Lung (tissue), 12 donors: ENCODE results near the gene GATA2. TPM values are rescaled to one million over a fixed set of nuclear protein-coding genes. Genes with fewer than 3 reads are reported as not detected.
A peak's percentile ranks its signal among the peaks of the same experiment; 100 is the strongest.

ENCODE experiments used
- ATAC-seq: fragments of 200-7000 bp; cut with Tn5 transposase; one replicate; pipeline ENCODE4 v1.9.1; 2020; ENCODE audit warnings: moderate number of reproducible peaks; ENCODE audit not compliant: insufficient read depth, low FRiP score
- DNase-seq, 3 donors: peaks; one replicate each; pipeline ENCODE4 v3.0.0-alpha.2; 2013 to 2017
- H3K27ac ChIP-seq, 2 donors: one replicate each; pipeline ENCODE4 v1.5.1; 2013; ENCODE audit warnings: mild to moderate bottlenecking in 2 of 2, moderate library complexity in 2 of 2, control low read depth in 1 of 2, inconsistent platforms in 1 of 2, low read depth in 1 of 2, low read length in 1 of 2
- H3K27me3 ChIP-seq, 3 donors: one replicate each; pipeline ENCODE4 v1.5.1; 2013; ENCODE audit warnings: low read length in 2 of 3; ENCODE audit not compliant: control insufficient read depth in 3 of 3, insufficient read depth in 3 of 3
- H3K36me3 ChIP-seq, 4 donors: one replicate each; pipeline ENCODE4 v1.5.1; 2013; ENCODE audit warnings: low read length in 4 of 4, mild to moderate bottlenecking in 1 of 4, moderate library complexity in 1 of 4; ENCODE audit not compliant: control insufficient read depth in 4 of 4, insufficient read depth in 4 of 4
- H3K4me1 ChIP-seq, 5 donors: one replicate each; pipeline ENCODE4 v1.5.1; 2013; ENCODE audit warnings: low read length in 5 of 5, mild to moderate bottlenecking in 2 of 5, moderate library complexity in 1 of 5; ENCODE audit not compliant: control insufficient read depth in 5 of 5, insufficient read depth in 5 of 5
- H3K4me3 ChIP-seq: one replicate; pipeline ENCODE4 v1.5.1; 2013; ENCODE audit warnings: mild to moderate bottlenecking, control low read depth, moderate library complexity
- H3K9ac ChIP-seq, 2 donors: one replicate each; pipeline ENCODE4 v1.5.1; 2013; ENCODE audit warnings: low read length in 2 of 2, control low read depth in 1 of 2; ENCODE audit not compliant: insufficient read depth in 1 of 2
- H3K9me3 ChIP-seq, 4 donors: one replicate each; pipeline ENCODE4 v1.5.1; 2013; ENCODE audit warnings: low read length in 3 of 4, mild to moderate bottlenecking in 1 of 4, moderate library complexity in 1 of 4; ENCODE audit not compliant: control insufficient read depth in 4 of 4, insufficient read depth in 3 of 4
- CTCF ChIP-seq: IDR thresholded peaks from 2 replicates; pipeline ENCODE4 v1.5.1; 2012; ENCODE audit warnings: mild to moderate bottlenecking; ENCODE audit errors: control extremely low read depth, extremely low read depth
- WGBS, 2 donors: extraction: QIAGEN DNeasy Blood & Tissue Kit; methylation state at CpG; one replicate each; pipeline ENCODE4 v1.1.7; 2013; 5-methylcytosine and 5-hydroxymethylcytosine counted together
- polyA plus RNA-seq, 2 donors: library from polyadenylated mRNA; stranded (reverse); fragments of 200-250 nt; gene quantifications; one replicate each; pipeline ENCODE4 v1.2.1, GENCODE V29; 2013
- total RNA-seq, 2 donors: library from RNA; depleted of rRNA in 1 of 2; stranded (reverse); fragments of >200 nt in 1 of 2; gene quantifications; one replicate each; pipeline ENCODE4 v1.2.1, GENCODE V29; 2014 to 2021
- donor health status: control.
- donor health status: control.
- donor health status: Bipolar disorder and iron deficiency.
- donor health status: healthy.
- donor health status: DM: yes; HTN: yes; CAD: no.

Gene GATA2
- total and polyA plus RNA-seq, 4 donors: 9.6 to 37.0 (median 28.7) TPM

GRCh38 chr3:128537091-128537703 lies 44.2 kb upstream of the GATA2 start:
- DNase-seq (no peak), ATAC-seq (no peak)
- no peaks in the 10 kb centered on the region for H3K4me1 ChIP-seq
- no peak for TF ChIP-seq CTCF
- H3K9ac ChIP-seq: no peak overlapping the region
- H3K27ac ChIP-seq: no peak overlapping the region
- no peaks in the 10 kb centered on the region for H3K36me3 ChIP-seq
- H3K4me3 ChIP-seq: no peak overlapping the region
- H3K9me3 ChIP-seq: no peaks in the 10 kb centered on the region
- H3K27me3 ChIP-seq: peaks cover 0 to 3% (median 3%) of the 10 kb centered on the region in 3 donors
- WGBS, 2 donors: 79 to 81% methylated on average over 4 of the region's 4 CpGs

- no peak overlapping the region for H3K4me3 ChIP-seq
- no peak overlapping the region for H3K27ac ChIP-seq
- DNase-seq (no peak), ATAC-seq (no peak)
- no peaks in the 10 kb centered on the region for H3K36me3 ChIP-seq
- no peak for TF ChIP-seq CTCF
- WGBS, 2 donors: 52 to 66% methylated on average over 9 of the region's 9 CpGs
- no peak overlapping the region for H3K9ac ChIP-seq
- no peaks in the 10 kb centered on the region for H3K9me3 ChIP-seq
- no peaks in the 10 kb centered on the region for H3K4me1 ChIP-seq
- H3K27me3 ChIP-seq: peaks cover 0 to 5% (median 3%) of the 10 kb centered on the region in 3 donors
These were observed 39.3 kb upstream of the GATA2 start for GRCh38 chr3:128532012-128532983.

- ATAC-seq (no peak), DNase-seq (peak in 1 of 3 donors; percentile 47)
- TF ChIP-seq CTCF: no peak
- WGBS, 2 donors: 48 to 56% methylated on average over 10 of the region's 10 CpGs
- Histone ChIP-seq H3K9me3 (no peaks in the 10 kb centered on the region), H3K4me3 (no peak overlapping the region), H3K4me1 (peaks cover 0 to 5% (median 0%) of the 10 kb centered on the region in 5 donors), H3K27me3 (peaks cover 0 to 32% (median 0%) of the 10 kb centered on the region in 3 donors), H3K36me3 (no peaks in the 10 kb centered on the region), H3K9ac (no peak overlapping the region), H3K27ac (peak overlapping the region in 1 of 2 donors; percentile 82)
These were observed 31.6 kb upstream of the GATA2 start for GRCh38 chr3:128524374-128525299.
